HG02642 (cell line): Measurements from ENCODE around the gene RPL10.

Source experiments
- ATAC-seq: cut with Tn5 transposase; IDR thresholded peaks from one replicate; pipeline ENCODE4 v1.9.1; 2021; ENCODE audit warnings: mild to moderate bottlenecking; ENCODE audit not compliant: unreplicated experiment, poor library complexity

Gene RPL10

DNA sequence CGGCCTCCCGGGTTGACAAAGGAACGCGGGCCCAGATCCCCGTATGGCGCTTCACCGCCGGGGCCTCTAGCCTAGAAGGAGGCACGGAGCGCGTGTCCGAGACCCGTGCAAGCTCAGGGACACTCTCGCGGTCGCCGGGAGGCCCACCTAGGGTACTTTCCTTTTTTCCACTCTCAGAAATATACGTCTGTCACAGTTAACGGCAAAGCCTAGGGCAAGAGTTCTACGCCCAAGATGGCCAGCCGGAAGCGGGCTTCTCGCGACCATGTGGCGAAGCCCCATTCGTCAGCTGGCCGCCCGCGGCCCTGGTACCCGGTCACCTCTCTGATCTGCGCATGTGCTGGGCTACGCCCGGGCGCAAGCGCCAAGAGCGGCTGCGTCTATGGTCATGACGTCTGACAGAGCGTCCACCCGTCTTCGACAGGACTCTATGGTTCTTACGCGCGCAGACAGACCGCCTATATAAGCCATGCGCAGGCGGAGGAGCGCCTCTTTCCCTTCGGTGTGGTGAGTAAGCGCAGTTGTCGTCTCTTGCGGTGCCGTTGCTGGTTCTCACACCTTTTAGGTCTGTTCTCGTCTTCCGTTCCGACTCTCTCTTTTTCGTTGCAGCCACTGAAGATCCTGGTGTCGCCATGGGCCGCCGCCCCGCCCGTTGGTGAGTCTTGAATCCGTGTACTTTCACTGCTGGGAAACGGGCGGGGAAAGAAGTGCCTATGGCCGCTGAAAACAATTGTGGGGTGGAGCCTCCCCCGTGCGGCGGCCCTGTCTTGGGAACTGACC, at the start of gene RPL10:
RPL10 (plus strand) TSS at position 490 of the 780 bp plus-strand sequence; CDS start at position 633, 143 bp downstream.
- ATAC-seq = peak; percentile 82

DNA sequence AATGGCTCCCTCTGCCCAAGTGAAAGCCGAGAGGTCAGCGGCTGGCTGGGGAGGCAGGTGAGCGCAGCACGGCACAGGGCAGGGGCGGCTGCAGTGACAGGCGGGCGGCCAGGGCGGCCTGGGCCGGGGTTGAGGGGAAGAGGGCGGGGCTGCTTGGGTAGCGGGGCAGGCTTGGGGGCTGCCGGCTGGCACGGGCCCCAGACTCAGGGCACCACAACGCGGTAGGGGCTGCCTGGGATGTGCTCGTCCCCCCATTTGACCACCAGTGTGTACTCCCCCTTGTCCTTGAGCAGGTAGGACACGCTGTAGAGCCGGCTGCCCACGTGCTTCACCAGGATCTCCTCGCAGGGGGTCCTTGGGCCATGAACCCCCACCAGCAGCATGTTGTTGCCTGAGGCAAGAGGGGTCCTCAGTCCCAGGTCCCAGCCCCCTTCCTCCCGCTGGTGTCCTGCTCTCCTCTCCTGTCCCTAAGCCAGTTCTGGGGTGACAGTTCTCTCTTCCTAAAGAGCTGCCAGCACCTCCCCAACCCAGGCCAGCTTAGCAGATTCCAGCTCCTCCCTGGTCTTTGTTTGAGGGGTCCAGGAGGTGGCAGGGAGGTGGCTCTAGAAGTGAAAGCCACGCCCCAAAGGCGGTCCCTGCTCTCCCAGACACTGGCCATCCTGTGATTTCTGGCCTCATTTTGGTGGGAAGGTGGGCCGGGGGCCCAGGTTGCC, 49.4 kb upstream of the RPL10 start:
- ATAC-seq = no peak

DNA sequence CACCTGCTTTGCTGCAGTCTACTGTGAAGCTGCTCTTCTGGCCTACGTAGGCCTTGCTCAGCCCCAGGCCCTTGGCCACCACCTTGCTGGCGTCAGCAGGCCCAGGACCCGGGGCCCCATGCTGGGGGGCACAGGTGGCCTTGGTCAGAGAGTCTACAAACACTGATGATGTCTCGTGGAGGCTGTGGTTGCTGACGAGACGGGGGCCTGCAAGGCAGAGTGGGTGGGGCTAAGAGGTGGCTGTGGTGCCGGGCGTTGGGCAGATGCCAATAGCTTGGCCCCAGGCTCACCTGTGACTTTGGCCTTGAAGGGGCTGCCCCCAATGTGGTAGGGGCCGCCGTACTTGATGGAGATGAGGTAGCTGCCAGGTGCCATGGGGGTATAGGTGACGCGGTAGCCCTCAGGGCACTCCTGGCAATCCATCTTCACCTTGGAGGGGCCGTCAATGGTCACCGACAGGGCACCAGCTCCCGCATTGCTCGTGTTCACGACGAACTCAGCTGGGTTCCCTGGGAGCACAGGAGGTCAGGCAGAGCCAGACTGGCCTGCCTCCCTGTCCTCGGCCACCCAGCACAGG, 48.7 kb upstream of the RPL10 start:
- ATAC-seq = no peak

DNA sequence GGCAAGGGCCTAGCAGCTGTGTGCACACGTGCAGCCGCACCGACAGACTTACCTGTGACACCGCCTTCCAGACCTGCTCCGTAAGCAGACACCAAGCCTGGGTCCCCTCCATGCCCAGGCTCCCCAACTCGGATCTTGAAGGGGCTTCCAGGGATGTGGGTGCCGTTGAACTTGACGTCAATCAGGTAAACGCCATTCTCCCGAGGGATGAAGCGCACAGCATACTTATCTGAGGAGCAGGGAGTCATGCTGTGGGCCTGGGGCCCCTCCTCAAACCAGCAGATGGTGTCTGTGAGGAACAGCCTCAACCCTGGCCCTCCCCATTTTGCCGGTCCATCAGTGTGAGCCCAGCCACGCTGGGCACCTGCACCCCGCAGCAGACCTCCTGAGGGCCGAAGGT, 48.2 kb upstream of the RPL10 start:
- ATAC-seq = no peak

DNA sequence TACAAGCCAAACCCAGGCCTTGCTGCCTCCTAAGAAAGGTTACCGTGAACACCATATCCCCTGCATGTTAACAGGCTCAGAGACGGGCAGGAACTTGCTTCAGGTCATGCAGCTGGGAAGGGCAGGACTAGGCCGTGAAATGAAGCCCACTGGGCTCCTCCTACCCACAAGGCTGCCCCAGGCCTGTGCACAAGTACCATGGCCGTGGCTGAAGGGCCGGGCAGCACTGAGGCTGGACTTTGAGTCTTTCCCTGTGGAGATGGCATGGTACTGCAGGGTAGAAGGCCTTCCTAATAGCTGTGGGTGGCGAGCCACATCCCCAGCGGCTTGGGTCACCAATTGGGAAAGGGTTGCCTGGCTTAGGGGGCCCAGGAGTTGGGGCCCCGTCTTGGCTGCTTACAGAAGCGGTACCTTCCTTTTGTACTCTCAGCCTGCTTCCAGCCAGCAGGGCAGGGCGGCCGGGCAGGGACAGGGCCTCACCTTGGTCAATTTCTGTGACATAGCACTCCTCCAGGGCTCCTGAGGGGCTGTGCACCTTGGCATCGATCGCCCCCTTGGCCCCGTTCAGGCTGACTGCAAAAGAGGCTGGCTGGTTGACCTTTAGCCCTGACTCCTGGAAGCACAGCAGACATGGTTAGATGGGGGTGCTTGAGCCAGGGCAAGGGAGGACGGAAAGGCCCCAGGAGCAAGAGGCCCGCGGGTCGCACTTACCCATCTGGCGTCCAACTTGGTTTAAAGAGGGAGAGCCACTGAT, 47.6 kb upstream of the RPL10 start:
- ATAC-seq = no peak

DNA sequence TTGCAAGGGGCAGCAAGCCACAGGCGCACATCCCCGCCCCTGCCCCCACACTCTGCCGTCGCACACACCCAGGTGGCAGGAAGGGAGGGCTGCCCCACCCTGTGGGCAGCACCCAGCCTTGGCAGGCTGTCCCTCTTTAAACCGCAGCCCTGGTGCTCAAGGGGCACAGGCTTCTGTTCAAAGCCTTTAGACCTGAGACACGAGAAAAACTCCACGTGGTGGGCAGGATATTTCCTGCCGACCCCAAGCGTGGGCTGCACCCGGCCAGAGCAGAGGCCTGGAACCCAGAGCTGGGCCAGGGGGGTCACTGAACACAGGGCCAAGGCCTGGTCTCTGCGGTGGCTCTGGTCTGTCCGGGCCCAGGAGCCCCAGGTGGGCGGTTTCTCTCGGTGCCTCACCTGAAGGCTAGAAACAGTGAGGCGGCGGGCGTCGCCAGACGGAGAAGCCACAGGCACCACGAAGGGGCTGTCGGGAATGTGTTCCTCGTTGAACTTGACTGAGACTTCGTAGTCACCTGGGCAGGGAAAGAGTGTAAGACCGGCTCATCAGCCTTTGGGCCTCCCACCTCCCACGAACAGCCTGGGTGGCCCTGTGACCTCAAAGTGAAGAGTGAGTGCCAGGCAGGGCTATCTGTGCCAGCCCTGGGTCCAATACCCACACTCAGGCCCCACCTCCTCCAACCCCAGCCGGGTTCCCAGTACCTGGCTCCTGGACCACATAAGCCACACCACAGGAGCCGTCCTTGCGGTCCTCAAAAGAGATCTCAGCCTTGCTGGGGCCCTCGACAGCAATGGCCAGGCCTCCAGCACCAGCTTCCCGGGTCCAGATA, 46.8 kb upstream of the RPL10 start:
- no peak for ATAC-seq

DNA sequence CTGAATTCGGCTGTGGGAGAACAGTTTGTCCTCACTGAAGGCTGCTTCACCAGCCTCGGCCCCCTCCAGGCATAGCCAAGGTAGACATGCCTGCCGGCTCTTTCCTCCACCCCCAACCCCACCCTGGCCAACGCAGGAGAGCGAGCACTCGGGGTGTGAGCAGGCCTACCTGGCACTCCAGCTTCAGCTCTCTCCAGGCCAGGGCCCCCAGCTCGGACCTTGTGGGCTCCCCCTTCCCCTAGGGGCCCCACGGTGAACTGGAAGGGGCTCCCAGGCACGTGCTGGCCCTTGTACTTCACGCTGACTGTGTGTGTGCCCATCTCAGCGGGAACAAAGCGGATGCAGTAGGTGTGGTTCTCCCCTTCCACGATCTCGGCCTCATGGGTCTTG, 46.2 kb upstream of the RPL10 start:
- no peak for ATAC-seq

DNA sequence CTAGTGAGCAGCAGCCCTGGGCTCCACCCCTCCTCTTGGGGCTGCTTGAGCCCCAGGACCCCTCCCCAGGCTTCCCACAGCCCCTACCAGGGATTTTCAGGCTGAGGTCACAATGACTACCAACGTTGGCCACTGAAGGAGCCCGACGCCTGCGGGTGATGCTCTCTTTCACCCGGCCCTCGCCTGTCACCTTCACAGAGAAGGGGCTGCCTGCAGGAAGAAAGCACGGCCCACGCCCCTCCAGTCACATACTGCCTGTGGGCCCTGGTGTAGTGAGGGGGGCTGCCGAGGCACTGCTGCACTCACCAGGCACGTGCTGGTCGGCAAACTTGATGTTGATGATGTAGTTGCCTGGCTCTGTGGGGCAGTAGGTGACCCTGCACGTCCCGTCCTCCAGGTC, 45.7 kb upstream of the RPL10 start:
- ATAC-seq = no peak

DNA sequence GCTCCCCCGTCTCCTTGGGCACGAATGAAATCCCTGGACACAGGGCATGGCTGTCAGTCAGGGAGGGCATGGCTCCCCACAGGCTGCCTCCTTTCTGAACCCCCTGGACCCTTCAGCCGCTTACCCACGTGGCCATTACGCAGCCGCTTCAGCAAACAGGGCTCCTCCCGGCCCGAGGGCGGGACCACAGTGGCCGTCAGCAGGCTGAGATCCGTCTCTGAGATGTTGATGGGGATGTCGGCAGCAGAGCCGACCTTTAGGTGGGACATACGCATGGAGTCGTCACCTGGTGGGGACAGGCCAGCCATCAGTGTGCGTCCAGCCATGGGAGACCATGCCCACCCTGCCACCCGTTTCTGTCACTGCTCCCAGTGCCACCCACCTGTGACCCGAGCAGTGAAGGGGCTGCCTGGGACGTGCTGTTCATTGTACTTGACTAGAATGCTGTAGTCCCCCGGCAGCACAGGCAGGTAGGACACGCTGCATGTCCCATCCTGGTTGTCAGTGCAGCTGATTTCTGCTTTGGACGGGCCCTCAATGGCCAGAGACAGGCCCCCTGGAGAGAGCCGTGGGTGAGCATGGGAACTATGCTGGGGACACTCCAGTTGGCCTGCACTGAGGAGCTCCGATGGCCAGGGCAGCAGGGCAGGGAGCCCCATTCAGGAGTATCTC, 44.9 kb upstream of the RPL10 start:
- no peak for ATAC-seq

DNA sequence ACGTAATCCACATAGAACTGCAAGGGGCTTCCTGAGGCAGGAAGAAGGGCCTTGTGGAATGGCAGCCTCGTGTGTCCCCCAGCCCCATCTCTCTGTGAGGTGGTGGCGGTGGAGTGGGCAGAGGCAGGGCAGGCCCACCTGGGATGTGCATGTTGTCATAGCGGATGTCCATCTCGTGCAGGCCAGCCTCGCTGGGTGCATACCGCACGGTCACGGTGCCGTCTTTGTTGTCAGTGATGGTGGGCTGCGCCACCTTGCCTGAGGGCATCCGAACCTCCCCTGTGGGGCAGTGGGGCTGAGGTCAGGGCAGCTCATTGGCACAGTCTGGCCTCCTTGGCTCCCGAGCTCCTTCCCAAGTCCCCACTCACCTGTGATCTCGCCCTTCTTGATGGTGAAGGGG, 44.2 kb upstream of the RPL10 start:
- ATAC-seq = no peak

DNA sequence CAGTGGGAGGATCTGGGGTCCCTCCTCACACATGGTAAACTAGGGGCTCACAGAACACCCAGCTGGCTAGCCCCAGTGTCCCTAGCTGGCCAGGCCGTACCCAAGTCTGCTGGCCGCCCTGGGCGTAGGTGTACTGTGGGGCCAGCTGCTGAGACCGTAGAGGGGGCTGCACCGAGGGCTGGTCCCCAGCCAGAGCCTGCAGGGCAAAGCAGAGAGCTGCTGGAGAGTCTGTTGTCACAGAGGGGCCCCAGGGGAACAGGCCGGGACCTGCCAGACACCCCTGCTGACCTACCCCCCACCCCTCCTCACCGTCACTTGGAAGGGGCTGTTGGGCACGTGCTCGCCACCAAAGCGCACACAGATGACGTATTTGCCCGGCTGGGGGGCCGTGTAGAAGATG, 43.7 kb upstream of the RPL10 start:
- no peak for ATAC-seq

DNA sequence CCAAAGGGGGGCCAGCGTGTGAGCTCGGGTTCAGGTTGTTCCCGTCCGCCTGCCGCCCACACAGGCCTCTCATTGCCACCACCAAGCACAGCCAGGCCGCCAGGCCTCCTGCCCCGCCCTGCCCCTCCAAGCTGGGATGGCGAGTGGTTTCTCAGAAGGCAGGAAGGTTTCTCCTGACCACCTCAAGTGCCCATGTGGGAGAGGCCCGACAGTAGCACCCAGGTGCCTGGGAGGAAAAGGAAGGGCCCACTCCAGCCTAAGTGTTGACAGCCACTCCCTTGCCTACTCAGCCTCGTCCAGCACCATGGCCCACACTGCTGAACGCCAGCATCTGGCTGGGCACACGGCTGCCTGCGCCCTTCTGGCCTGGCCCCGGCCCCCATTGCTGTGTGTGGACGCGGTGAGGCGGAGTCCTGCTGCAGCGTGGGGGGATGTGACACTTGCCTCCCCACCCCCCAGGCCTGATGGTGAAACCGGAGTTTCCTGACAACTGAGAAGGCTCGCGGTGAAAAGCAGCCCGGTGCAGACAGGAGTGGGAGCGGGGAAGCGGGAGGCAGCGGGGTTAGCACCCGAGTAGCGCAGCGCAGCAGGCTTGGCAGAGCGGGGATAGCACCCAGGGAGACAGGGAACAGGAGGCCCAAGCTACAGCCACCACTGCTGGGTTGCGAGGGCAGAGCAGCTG, 42.9 kb upstream of the RPL10 start:
- ATAC-seq = no peak

DNA sequence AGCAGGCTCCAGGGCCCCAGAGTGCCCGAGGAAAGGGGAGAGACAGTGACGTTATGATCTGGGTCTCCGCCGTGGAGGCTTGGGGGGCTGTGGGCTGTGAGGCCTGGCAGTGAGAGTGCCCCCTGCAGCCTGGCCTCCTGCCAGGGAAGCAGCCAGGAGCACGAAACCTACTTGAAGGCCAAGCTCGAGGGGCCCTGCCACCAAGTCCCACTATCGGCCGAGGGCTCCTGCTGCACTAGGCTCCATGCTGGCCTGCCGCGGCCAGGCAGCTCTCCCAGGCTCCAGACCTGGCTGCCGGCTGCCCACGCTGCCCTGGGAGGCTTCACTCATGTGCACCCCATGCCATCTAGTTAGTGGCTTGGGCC, 42.4 kb upstream of the RPL10 start:
- no peak for ATAC-seq

DNA sequence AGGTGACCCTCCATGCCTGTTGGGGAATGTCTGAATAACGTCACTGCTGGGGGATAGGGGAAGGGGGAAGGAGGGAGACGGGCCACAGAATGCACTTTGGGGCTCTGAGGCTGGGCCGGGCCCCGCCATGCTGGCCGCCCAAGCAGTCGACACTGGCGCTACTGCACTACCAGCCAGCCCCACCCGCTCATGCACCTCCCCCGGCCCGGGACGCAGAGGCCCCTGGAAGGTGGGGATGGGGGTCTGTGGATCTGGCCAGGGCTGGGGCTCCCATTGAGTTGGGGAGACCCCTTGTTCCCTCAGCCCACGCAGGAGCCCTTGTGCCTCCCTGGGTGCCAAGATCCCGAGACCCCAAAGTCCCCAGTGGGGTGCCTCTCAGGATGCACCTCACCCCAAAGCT, 41.6 kb upstream of the RPL10 start:
- no peak for ATAC-seq

DNA sequence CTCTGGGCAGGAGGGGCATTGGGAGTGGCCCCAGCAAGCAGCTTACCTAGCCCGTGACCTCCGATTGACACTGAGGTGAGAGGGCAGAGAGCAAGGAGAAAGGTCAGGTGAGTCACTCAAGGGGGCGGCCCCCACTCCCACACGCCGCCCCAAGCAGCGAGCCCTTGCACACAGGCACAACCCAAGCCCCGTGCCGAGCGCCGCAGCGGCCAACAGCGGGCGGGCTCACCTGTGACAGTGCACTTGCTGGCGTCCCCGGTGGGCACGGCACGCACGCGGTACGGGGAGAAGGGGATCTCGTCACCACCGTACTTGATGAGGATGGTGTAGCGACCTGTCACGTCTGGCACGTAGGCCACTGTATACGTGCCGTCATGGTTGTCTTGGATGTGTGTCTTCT, 41.0 kb upstream of the RPL10 start:
- no peak for ATAC-seq

DNA sequence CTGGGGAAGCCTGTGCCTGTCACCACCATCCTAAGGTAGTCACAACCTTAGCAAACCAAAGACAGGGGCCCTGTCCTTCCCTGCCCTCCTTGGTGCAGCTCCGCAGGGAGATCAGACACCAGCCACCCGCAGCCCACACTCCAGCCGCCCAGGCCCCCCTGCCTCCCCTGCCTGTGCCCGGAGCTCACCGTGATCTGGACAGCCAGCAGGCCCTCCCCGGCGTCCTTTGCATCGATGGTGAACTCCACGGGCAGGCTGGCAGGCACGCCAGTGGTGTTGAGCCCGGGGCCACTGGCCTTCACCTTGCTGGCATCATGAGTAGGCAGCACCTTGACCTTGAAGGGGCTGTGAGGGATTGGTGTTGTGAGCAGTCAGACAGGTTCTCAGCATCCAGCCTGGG, 40.2 kb upstream of the RPL10 start:
- ATAC-seq = no peak

DNA sequence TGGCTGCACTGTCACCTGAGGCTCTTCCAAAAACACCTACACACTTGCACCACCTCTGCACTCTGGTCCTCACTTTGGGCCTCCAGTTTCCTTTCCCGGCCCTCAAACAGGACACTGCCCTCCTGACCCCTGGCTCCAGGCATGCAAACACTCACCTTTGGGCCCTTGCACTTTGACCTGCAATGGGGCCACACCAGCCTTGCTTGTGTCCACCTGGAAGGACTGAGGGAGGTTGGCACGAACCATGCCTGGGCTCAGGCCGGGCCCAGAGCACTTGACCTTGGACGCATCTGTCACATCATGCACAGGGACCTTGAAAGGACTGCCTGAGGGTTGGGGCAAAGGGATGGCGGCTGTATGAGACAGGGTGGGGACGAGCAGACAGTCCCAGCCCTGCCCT, 39.3 kb upstream of the RPL10 start:
- ATAC-seq = no peak

DNA sequence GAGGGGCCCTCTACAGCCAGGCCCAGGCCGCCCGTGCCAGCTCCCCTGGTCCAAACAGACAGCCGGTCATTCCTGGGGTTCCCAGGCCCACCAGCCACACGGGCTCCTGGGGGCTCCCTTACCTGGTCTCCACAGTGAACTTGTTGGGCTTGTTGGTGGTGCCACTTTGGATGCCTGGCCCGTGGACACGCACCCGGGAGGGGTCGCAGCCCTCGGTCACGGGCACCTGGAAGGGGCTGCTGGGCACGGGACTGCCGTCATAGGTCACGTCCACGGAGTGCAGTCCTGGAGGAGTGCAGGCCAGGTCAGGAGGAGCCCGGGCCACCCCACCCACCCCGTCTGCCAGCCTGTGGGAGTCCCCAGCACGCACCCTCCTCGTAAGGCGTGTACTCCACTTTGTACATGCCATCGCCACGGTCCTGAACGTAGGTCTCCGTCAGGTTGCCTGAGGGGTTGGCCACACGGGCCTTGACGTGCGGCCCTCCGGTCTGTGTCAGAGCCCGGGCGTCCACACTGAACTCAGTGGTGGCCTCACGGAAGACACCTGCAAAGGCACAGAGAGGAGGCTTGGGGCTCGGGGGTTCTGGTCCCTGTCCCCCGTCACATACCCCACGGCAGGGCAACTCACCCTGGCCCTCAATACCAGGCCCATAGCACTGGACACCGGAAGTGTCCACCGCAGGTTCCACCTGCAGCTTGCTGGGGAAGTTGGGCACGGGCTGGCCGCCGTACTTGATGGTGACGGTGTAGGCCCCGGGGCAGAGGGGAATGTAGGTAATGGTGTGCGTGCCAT, 38.6 kb upstream of the RPL10 start:
- no peak for ATAC-seq
